OCI-LY7 (cell line): ENCODE measurements around the gene IMMP2L.

Source experiments
- CTCF ChIP-seq: fragments of 200-600 bp; sonication (generic); conservative IDR thresholded peaks from 2 replicates; pipeline ENCODE4 v1.5.1; 2014; ENCODE audit warnings: mild to moderate bottlenecking, antibody characterized with exemption, low read length, moderate library complexity, mixed read lengths
- EZH2phosphoT487 ChIP-seq: fragments of 200-600 bp; sonication (generic); IDR thresholded peaks from 2 replicates; pipeline ENCODE4 v1.6.1; 2018; ENCODE audit warnings: low read depth, borderline replicate concordance, mild to moderate bottlenecking, mixed run types, antibody characterized with exemption, low read length, moderate library complexity, mixed read lengths

DNA sequence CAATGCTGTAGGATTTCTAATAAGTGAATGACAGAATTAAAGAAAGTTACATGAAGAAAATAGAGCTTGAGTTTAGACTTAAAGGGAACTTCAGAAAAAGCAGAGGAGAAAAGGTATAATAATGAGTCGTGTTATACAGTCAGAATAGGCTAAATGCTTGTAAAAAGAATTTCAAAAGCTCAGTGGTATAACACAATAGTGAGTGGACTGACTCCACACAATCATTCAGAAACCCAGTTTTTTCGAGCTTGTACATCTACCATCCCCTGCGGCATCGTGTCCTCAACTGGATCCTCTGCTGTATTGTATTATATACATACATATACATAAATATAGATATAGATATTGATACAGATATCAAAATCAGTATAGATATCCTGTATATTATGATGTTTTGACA lies 52.2 kb downstream of the IMMP2L start:
- TF ChIP-seq CTCF (no peak), EZH2phosphoT487 (no peak)
